Measurements from ENCODE around the gene TMEM131.
"Not testable (repeated sequence)": the region's sequence is repeated elsewhere in the genome, so short reads cannot be mapped to it uniquely, and the experiment has no call there.

DNA sequence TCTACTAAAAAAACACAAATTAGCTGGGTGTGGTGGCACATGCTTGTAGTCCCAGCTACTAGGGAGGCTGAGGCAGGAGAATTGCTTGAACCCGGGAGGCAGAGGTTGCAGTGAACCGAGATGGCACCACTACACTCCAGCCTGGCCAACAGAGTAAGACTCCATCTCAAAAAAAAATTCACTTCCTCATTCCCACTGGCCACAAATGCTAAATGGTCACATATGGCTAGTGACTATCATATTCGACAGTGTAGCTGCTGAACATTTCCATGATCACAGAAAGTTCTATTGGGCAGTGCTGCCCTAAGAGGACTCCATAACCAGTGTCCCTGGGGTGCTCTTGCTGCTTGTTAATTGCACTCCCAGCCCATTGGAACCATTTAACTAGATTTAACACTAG lies 26.3 kb upstream of the TMEM131 start:
- TF ChIP-seq, protein P1, sequence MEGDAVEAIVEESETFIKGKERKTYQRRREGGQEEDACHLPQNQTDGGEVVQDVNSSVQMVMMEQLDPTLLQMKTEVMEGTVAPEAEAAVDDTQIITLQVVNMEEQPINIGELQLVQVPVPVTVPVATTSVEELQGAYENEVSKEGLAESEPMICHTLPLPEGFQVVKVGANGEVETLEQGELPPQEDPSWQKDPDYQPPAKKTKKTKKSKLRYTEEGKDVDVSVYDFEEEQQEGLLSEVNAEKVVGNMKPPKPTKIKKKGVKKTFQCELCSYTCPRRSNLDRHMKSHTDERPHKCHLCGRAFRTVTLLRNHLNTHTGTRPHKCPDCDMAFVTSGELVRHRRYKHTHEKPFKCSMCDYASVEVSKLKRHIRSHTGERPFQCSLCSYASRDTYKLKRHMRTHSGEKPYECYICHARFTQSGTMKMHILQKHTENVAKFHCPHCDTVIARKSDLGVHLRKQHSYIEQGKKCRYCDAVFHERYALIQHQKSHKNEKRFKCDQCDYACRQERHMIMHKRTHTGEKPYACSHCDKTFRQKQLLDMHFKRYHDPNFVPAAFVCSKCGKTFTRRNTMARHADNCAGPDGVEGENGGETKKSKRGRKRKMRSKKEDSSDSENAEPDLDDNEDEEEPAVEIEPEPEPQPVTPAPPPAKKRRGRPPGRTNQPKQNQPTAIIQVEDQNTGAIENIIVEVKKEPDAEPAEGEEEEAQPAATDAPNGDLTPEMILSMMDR (IDR thresholded peaks at IDR 0.05): not testable (repeated sequence)
- TF ChIP-seq POLR2A (IDR thresholded peaks at IDR 0.05): not testable (repeated sequence)

Measured in heart left ventricle (tissue), 13 donors.